HepG2 (cell line): ENCODE results near the gene LRBA. TPM values are rescaled to one million over a fixed set of nuclear protein-coding genes. Genes with fewer than 3 reads are reported as not detected.

ENCODE experiments used
- ATAC-seq: fragments of 200-7000 bp; cut with Tn5 transposase; 3 replicates; pipeline ENCODE4 v1.9.1; 2020; ENCODE audit warnings: mild to moderate bottlenecking, moderate library complexity
- BruUV-seq: library from RNA; stranded (reverse); fragments of 400-500 nt; replicated peaks from 2 replicates; lab custom pipeline; 2021; lab: Mats Ljungman, UMichigan
- CTCF ChIA-PET: fragments of 300-600 bp; formaldehyde crosslinking; extraction: SDS; loops from one replicate; lab custom pipeline; 2021; ENCODE audit warnings: low total read pairs, inconsistent platforms, low intra/inter-chr PET ratio; lab: Yijun Ruan, JAX
- POLR2A ChIA-PET: fragments of 350-600 bp; sonication (Branson Sonifier 250); formaldehyde crosslinking; loops from one replicate; lab custom pipeline; 2020; ENCODE audit warnings: antibody characterized with exemption, inconsistent platforms; lab: Yijun Ruan, JAX
- DNase-seq: peaks from one replicate; pipeline ENCODE4 v3.0.0-alpha.2; 2015; ENCODE audit warnings: low spot score
- FAIRE-seq: peaks from 3 replicates; lab custom pipeline; 2011; peaks lifted over from hg19 to GRCh38; lab: Jason Lieb, UNC
- H2AFZ ChIP-seq: one replicate; pipeline ENCODE4 v1.6.1; 2011; ENCODE audit warnings: low read length, inconsistent platforms
- H3K27ac ChIP-seq: fragments of 300-600 bp; 3 replicates; pipeline ENCODE4 v1.8.0; 2011; ENCODE audit warnings: mixed run types, mild to moderate bottlenecking, mixed read lengths, low read length, inconsistent platforms; ENCODE audit not compliant: insufficient read depth; ENCODE audit errors: extremely low read length
- H3K27me3 ChIP-seq, 2 experiments: fragments of 200-600 bp in 1 of 2; 2 replicates in 1 of 2; 3 replicates in 1 of 2; pipeline versions ENCODE4 v1.6.0 to v1.8.0; 2011; ENCODE audit warnings: low read length in 2 of 2, mild to moderate bottlenecking in 2 of 2, moderate library complexity in 2 of 2, inconsistent platforms in 1 of 2; ENCODE audit not compliant: insufficient read depth in 2 of 2, control insufficient read depth in 1 of 2
- H3K36me3 ChIP-seq, 2 experiments: fragments of 200-600 bp in 1 of 2; replicated peaks in 1 of 2; 2 replicates in 1 of 2; 3 replicates in 1 of 2; pipeline versions ENCODE4 v1.5.1 to v1.8.0; 2011; ENCODE audit warnings: low read length in 2 of 2, inconsistent platforms in 1 of 2; ENCODE audit not compliant: insufficient read depth in 2 of 2, control insufficient read depth in 1 of 2
- H3K4me1 ChIP-seq: 2 replicates; pipeline ENCODE4 v1.5.1; 2012; ENCODE audit warnings: low read length, inconsistent platforms; ENCODE audit not compliant: insufficient read depth
- H3K4me2 ChIP-seq: 2 replicates; pipeline ENCODE4 v1.6.0; 2011; ENCODE audit warnings: low read depth, low read length, inconsistent platforms
- H3K4me3 ChIP-seq, 3 experiments: fragments of 200-600 bp in 1 of 3; sonication (generic), shearing (Covaris generic) in 1 of 3; replicated peaks in 1 of 3; 2 replicates each; pipeline ENCODE4 v1.5.1; 2011 to 2016; ENCODE audit warnings: low read length in 3 of 3, inconsistent platforms in 2 of 3, low read depth in 2 of 3, mild to moderate bottlenecking in 2 of 3, control low read depth in 1 of 3, mixed read lengths in 1 of 3; ENCODE audit not compliant: insufficient read depth in 1 of 3
- H3K79me2 ChIP-seq: one replicate; pipeline ENCODE4 v1.6.1; 2011; ENCODE audit warnings: low read length, inconsistent platforms; ENCODE audit not compliant: insufficient read depth
- H3K9ac ChIP-seq: 2 replicates; pipeline ENCODE4 v1.6.0; 2011; ENCODE audit warnings: mild to moderate bottlenecking, low read depth, low read length, inconsistent platforms; ENCODE audit not compliant: insufficient read depth
- H3K9me3 ChIP-seq: 2 replicates; pipeline ENCODE4 v1.5.1; 2012; ENCODE audit warnings: mild to moderate bottlenecking, low read length
- H4K20me1 ChIP-seq: 2 replicates; pipeline ENCODE4 v1.6.0; 2011; ENCODE audit warnings: inconsistent platforms, mild to moderate bottlenecking, low read length, moderate library complexity; ENCODE audit not compliant: insufficient read depth
- ATF4 ChIP-seq, 2 experiments: fragments of 450-650 bp in 1 of 2; sonication (generic) in 1 of 2; formaldehyde crosslinking; IDR thresholded peaks; 2 replicates each; pipeline versions ENCODE4 v1.5.0 to v1.8.0; 2020 to 2022; ENCODE audit warnings: mild to moderate bottlenecking in 1 of 2, missing genetic modification reagents in 1 of 2
- EZH2 ChIP-seq: conservative IDR thresholded peaks from 2 replicates; pipeline ENCODE4 v1.6.1; 2012; ENCODE audit warnings: mild to moderate bottlenecking, low read depth, low read length, moderate library complexity
- HNRNPLL ChIP-seq: fragments of 200-400 bp; formaldehyde crosslinking; IDR thresholded peaks from 2 replicates; pipeline ENCODE4 v1.6.1; 2017; ENCODE audit warnings: mild to moderate bottlenecking, low read depth, low read length; ENCODE audit not compliant: poor library complexity, severe bottlenecking
- MBNL3 ChIP-seq: fragments of 250-450 bp; sonication (Bioruptor Pico); conservative IDR thresholded peaks from 2 replicates; pipeline ENCODE4 v1.8.0; 2022; ENCODE audit warnings: mild to moderate bottlenecking, inconsistent platforms
- NFE2 ChIP-seq: sonication (generic); formaldehyde crosslinking; IDR thresholded peaks from 2 replicates; pipeline ENCODE4 v1.4.0; 2020; ENCODE audit warnings: missing genetic modification reagents
- SMARCC2 ChIP-seq: fragments of 450-650 bp; IDR thresholded peaks from 2 replicates; pipeline ENCODE4 v1.6.1; 2017; ENCODE audit warnings: antibody characterized with exemption, mild to moderate bottlenecking
- TOE1 ChIP-seq: sonication (generic); formaldehyde crosslinking; IDR thresholded peaks from 2 replicates; pipeline ENCODE4 v1.4.0; 2020; ENCODE audit warnings: mild to moderate bottlenecking, missing genetic modification reagents
- ZBED4 ChIP-seq: sonication (generic); formaldehyde crosslinking; IDR thresholded peaks from 2 replicates; pipeline ENCODE4 v1.4.0; 2020; ENCODE audit warnings: missing genetic modification reagents, borderline replicate concordance
- ZNF547 ChIP-seq: sonication (generic); formaldehyde crosslinking; IDR thresholded peaks from 2 replicates; pipeline ENCODE4 v1.5.1; 2020; ENCODE audit warnings: mild to moderate bottlenecking, missing genetic modification reagents
- WGBS: methylation state at CpG from one replicate; pipeline ENCODE4 v1.1.6; 2017; ENCODE audit warnings: low lambda C conversion rate; 5-methylcytosine and 5-hydroxymethylcytosine counted together
- in situ Hi-C: cut with HindIII; loops from 2 replicates; pipeline ENCODE4 v1.10.0; 2017; ENCODE audit warnings: low pct_unique_long_range_greater_than_20kb; ENCODE audit not compliant: extremely low pct_ligation_motif_present
- intact Hi-C: fragments of 100-400 bp; cut with micrococcal nuclease; formaldehyde crosslinking; loops from one replicate; pipeline ENCODE4 v1.10.0; 2022; ENCODE audit not compliant: unreplicated experiment
- polyA plus RNA-seq, 8 experiments: library from polyadenylated mRNA; depleted of rRNA in 3 of 8; stranded (reverse) in 7 of 8; unstranded in 1 of 8; fragments of >200 nt; fragmentation: Illumina TruSeq in 4 of 8; extraction: Trizol in 4 of 8; gene quantifications; 2 replicates each; pipeline versions ENCODE4 v1.2.1 to v1.2.3, GENCODE V29; 2011 to 2016; ENCODE audit warnings: low read depth in 4 of 8, missing spikeins in 1 of 8, mixed read lengths in 1 of 8; ENCODE audit not compliant: insufficient read depth in 1 of 8
- total RNA-seq, 5 experiments: library from RNA; depleted of rRNA; stranded (reverse); fragments of >200 nt; fragmentation: Illumina TruSeq; extraction: Trizol; gene quantifications; 2 replicates each; pipeline ENCODE4 v1.2.3, GENCODE V29; 2016; ENCODE audit warnings: low read depth in 1 of 5

LRBA gene
- total and polyA plus RNA-seq, 2 of the 13 experiments (the other 11 are each of a cell fraction or from before 2014, with no cell fraction given): 21.0 to 37.2 TPM

GRCh38 chr4:150219841-150220240 lies 795.2 kb downstream of the LRBA start:
- H3K27me3 ChIP-seq: no peaks in the 10 kb centered on the region; a peak in 1 of 5 replicates
- WGBS: 8% methylated on average over 4 of the region's 4 CpGs
- in situ Hi-C loops: loop anchor here (5.0 kb wide), 1 partner anchor 213 kb away; no protein-coding TSS in a partner anchor
- ATAC-seq (no peak), DNase-seq (no peak), FAIRE-seq (no peak)
- no peak overlapping the region for H2AFZ ChIP-seq
- no peaks in the 10 kb centered on the region for H3K9me3 ChIP-seq
- no peaks in the 10 kb centered on the region for H3K79me2 ChIP-seq
- TF ChIP-seq ZBED4: no peak
- TF ChIP-seq NFE2 (CRISPR knock-in tag): no peak
- TF ChIP-seq TOE1 (CRISPR knock-in tag): no peak
- TF ChIP-seq ZNF547: no peak
- no peak for TF ChIP-seq ATF4 (CRISPR knock-in tag; IDR thresholded peaks at IDR 0.05)
- no peak for TF ChIP-seq EZH2
- no peak for TF ChIP-seq SMARCC2
- TF ChIP-seq MBNL3: no peak
- no peak for TF ChIP-seq HNRNPLL
- no peak overlapping the region for H3K9ac ChIP-seq
- no peaks in the 10 kb centered on the region for H3K4me1 ChIP-seq
- H4K20me1 ChIP-seq: no peaks in the 10 kb centered on the region
- H3K4me2 ChIP-seq: no peak overlapping the region
- ChIA-PET CTCF (no interaction called here), POLR2A (no interaction called here)
- H3K4me3 ChIP-seq: no peak overlapping the region
- H3K36me3 ChIP-seq: no peaks in the 10 kb centered on the region
- BruUV-seq: no TSS peak
- H3K27ac ChIP-seq: no peak overlapping the region
- intact Hi-C loops: no loop called here
